Smooth muscle cell (in vitro differentiated cells): ENCODE data around the gene HGFAC. TPM values are rescaled to one million over a fixed set of nuclear protein-coding genes. Genes with fewer than 3 reads are reported as not detected.
"Not testable (repeated sequence)": the region's sequence is repeated elsewhere in the genome, so short reads cannot be mapped to it uniquely, and the experiment has no call there.

Experiments
- DNase-seq: peaks from one replicate; lab custom pipeline; 2025; ENCODE audit not compliant: unreplicated experiment; lab: John Stamatoyannopoulos, UW
- H2AFZ ChIP-seq: fragments of 200-600 bp; sonication (generic); 2 replicates; pipeline ENCODE4 v1.6.0; 2016; ENCODE audit warnings: antibody characterized with exemption, low read depth, mild to moderate bottlenecking
- H3F3A ChIP-seq: fragments of 200-600 bp; sonication (generic); 2 replicates; pipeline ENCODE4 v1.6.0; 2017; ENCODE audit warnings: antibody characterized with exemption, low read depth
- H3K27ac ChIP-seq: fragments of 200-600 bp; sonication (generic); 2 replicates; pipeline ENCODE4 v1.5.1; 2016; ENCODE audit warnings: low read depth, mild to moderate bottlenecking
- H3K27me3 ChIP-seq: fragments of 200-600 bp; sonication (generic); 2 replicates; pipeline ENCODE4 v1.6.1; 2016; ENCODE audit warnings: low read depth, mild to moderate bottlenecking
- H3K36me3 ChIP-seq: fragments of 200-600 bp; sonication (generic); 2 replicates; pipeline ENCODE4 v1.5.1; 2016; ENCODE audit warnings: low read depth
- H3K4me1 ChIP-seq: fragments of 200-600 bp; sonication (generic); 2 replicates; pipeline ENCODE4 v1.5.1; 2016; ENCODE audit warnings: low read depth
- H3K4me2 ChIP-seq: fragments of 200-600 bp; sonication (generic); 2 replicates; pipeline ENCODE4 v1.6.0; 2016; ENCODE audit warnings: mild to moderate bottlenecking
- H3K4me3 ChIP-seq: fragments of 200-600 bp; sonication (generic); 2 replicates; pipeline ENCODE4 v1.5.1; 2016; ENCODE audit warnings: mild to moderate bottlenecking
- H3K79me2 ChIP-seq: fragments of 200-600 bp; sonication (generic); 2 replicates; pipeline ENCODE4 v1.6.0; 2016; ENCODE audit warnings: low read depth, mild to moderate bottlenecking
- H3K9ac ChIP-seq: fragments of 200-600 bp; sonication (generic); 2 replicates; pipeline ENCODE4 v1.6.0; 2016; ENCODE audit warnings: low read depth
- H3K9me3 ChIP-seq: fragments of 200-600 bp; sonication (generic); replicated peaks from 2 replicates; pipeline ENCODE4 v1.5.1; 2016; ENCODE audit warnings: low read depth
- H4K20me1 ChIP-seq: fragments of 200-600 bp; sonication (generic); 2 replicates; pipeline ENCODE4 v1.6.0; 2016; ENCODE audit warnings: low read depth
- WGBS: methylation state at CpG from one replicate; pipeline ENCODE4 v1.1.7; 2016; ENCODE audit warnings: low lambda C conversion rate; 5-methylcytosine and 5-hydroxymethylcytosine counted together
- polyA plus RNA-seq: library from polyadenylated mRNA; unstranded; fragments of >200 nt; fragmentation: Nextera tagmentation; extraction: Ambion mirVana; gene quantifications from 2 replicates; pipeline ENCODE4 v1.2.1, GENCODE V29; 2016
- total RNA-seq: library from RNA; depleted of rRNA; stranded (reverse); fragments of >200 nt; gene quantifications from 2 replicates; pipeline ENCODE4 v1.2.3, GENCODE V29; 2014
- TF ChIP-seq, protein P1 (sequence below): fragments of 200-600 bp; sonication (generic); IDR thresholded peaks from 2 replicates; pipeline ENCODE4 v1.5.1; 2017; ENCODE audit warnings: borderline replicate concordance, mild to moderate bottlenecking, antibody characterized with exemption; ENCODE audit not compliant: insufficient read depth, poor library complexity, severe bottlenecking

Gene HGFAC
- total and polyA plus RNA-seq, 2 experiments from 2014 or later = 0.58 TPM; not detected in 1

DNA sequence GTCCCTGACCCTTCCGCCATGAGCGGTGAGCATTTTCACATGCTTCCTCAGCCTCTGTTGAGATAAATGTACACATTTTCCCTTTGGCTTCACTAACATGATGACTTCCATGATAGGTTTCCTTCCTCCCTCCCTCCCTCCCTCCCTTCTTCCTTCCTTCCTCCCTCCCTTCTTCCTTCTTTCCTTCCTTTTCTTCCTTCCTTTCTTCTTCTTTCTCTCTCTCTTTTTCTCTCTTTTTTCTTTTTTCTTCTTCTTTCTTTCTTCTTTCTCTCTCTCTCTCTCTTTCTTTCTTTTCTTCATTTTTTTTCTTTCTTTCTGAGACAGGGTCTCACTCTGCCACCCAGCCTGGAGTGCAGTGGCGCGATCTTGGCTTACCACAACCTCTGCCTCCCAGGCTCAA is 8.9 kb downstream of the HGFAC start:
- Histone ChIP-seq H3K9ac (no peak overlapping the region), H3K79me2 (no peaks in the 10 kb centered on the region), H3K9me3 (peaks cover 4% of the 10 kb centered on the region), H3K27ac (no peak overlapping the region), H3K4me2 (no peak overlapping the region), H3K36me3 (no peaks in the 10 kb centered on the region), H3K4me3 (no peak overlapping the region), H3K27me3 (no peaks in the 10 kb centered on the region), H2AFZ (no peak overlapping the region), H3F3A (no peaks in the 10 kb centered on the region), H4K20me1 (no peaks in the 10 kb centered on the region), H3K4me1 (no peaks in the 10 kb centered on the region)
- WGBS = 100% methylated on average over 4 of the region's 4 CpGs
- TF ChIP-seq, protein P1, sequence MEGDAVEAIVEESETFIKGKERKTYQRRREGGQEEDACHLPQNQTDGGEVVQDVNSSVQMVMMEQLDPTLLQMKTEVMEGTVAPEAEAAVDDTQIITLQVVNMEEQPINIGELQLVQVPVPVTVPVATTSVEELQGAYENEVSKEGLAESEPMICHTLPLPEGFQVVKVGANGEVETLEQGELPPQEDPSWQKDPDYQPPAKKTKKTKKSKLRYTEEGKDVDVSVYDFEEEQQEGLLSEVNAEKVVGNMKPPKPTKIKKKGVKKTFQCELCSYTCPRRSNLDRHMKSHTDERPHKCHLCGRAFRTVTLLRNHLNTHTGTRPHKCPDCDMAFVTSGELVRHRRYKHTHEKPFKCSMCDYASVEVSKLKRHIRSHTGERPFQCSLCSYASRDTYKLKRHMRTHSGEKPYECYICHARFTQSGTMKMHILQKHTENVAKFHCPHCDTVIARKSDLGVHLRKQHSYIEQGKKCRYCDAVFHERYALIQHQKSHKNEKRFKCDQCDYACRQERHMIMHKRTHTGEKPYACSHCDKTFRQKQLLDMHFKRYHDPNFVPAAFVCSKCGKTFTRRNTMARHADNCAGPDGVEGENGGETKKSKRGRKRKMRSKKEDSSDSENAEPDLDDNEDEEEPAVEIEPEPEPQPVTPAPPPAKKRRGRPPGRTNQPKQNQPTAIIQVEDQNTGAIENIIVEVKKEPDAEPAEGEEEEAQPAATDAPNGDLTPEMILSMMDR = no peak
- DNase-seq = no peak

DNA sequence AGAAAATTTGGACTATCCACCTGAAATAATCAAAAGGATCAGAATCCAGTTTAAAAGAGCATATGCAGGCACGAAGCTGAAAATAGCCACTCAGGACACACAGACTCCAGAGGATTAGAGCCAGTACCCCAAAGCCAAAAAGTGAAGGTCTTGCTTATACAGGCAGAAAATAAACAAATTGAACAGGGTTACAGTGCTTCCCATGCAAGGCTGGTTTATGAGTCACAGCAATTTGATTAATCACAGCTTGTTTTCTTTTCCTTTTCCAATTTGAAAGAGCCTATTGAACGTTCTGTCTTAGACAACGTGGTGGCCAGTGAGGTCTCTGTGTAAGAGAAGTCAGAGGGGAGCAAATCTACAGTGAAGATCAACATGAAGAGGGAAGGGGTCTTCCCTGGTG is 10.2 kb downstream of the HGFAC start:
- Histone ChIP-seq H3F3A (no peaks in the 10 kb centered on the region), H3K9me3 (peaks cover 4% of the 10 kb centered on the region), H3K36me3 (no peaks in the 10 kb centered on the region), H2AFZ (no peak overlapping the region), H3K79me2 (no peaks in the 10 kb centered on the region), H3K27ac (no peak overlapping the region), H3K4me1 (no peaks in the 10 kb centered on the region), H3K4me3 (no peak overlapping the region), H3K27me3 (no peaks in the 10 kb centered on the region), H3K9ac (no peak overlapping the region), H3K4me2 (no peak overlapping the region), H4K20me1 (no peaks in the 10 kb centered on the region)
- 43% methylated on average over 3 of the region's 3 CpGs for WGBS
- TF ChIP-seq, protein P1 = no peak
- no peak for DNase-seq

DNA sequence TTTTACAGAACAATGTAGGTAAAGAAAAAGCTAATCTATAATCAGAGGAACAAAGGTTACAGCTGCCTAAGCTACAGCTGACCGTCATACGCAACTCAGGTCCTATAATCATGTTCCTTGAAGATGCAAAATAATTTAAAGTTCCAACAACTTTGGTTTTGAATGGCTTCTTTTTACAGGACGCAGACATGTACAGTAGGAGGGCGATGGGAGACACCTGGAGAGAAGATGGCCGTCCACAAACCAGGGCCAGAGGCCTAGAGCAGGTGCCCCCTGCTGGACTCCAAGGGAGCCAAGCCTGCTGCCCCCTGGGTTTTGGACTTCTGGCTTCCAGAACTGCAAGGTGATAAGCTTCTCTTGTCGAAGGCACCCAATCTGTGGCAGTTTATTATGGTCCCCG is 10.6 kb downstream of the HGFAC start:
- WGBS = 84% methylated on average over 7 of the region's 7 CpGs
- H2AFZ ChIP-seq = no peak overlapping the region

DNA sequence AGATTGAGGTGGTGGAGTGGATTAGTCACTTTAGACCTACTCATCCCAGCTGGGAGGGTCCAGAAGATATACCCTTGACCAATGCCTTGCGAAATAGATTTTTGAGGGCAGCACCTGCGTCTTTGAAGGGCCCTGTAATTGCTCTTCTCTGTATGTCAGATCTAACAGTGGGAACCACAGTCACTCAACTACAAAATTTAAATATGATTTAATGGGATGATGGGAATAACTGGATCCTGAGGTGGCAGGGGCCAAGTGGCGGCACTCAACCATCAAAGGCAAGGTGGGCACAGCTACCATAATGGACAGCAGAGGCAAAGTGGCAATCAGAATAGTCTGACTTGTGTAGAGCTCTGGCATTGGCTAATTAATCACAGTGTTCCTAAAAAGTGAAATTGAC is 13.8 kb downstream of the HGFAC start:
- H3K27ac ChIP-seq = not testable (repeated sequence)
- WGBS = 88% methylated on average over 3 of the region's 3 CpGs

More for the DNA sequence above, 10.6 kb downstream of the HGFAC start:
- Histone ChIP-seq H3F3A (no peaks in the 10 kb centered on the region), H3K4me3 (no peak overlapping the region), H3K9me3 (peaks cover 4% of the 10 kb centered on the region), H3K9ac (no peak overlapping the region), H3K27me3 (no peaks in the 10 kb centered on the region), H4K20me1 (no peaks in the 10 kb centered on the region), H3K36me3 (no peaks in the 10 kb centered on the region), H3K79me2 (no peaks in the 10 kb centered on the region), H3K4me2 (no peak overlapping the region), H3K4me1 (no peaks in the 10 kb centered on the region), H3K27ac (no peak overlapping the region)
- no peak for DNase-seq
- TF ChIP-seq, protein P1 = peak; percentile 10

More for the DNA sequence above, 13.8 kb downstream of the HGFAC start:
- not testable (repeated sequence) for H3K9me3 ChIP-seq, H3K4me2 ChIP-seq, H4K20me1 ChIP-seq, H3K27me3 ChIP-seq, H3K79me2 ChIP-seq, H3K4me3 ChIP-seq, H3K36me3 ChIP-seq, H2AFZ ChIP-seq, H3K9ac ChIP-seq, H3F3A ChIP-seq, H3K4me1 ChIP-seq, DNase-seq
